ENCODE results near the gene CTBP2. TPM values are rescaled to one million over a fixed set of nuclear protein-coding genes. Genes with fewer than 3 reads are reported as not detected.
"Not testable (repeated sequence)": the region's sequence is repeated elsewhere in the genome, so short reads cannot be mapped to it uniquely, and the experiment has no call there.

CTBP2 gene
- total RNA-seq, 1 donor from 2014 or later, result 55.2 TPM

GRCh38 chr10:125151553-125152449 lies 8.6 kb downstream of the CTBP2 start:
- Mint-ChIP-seq H3K4me1 (peaks cover 79% of the 10 kb centered on the region), H3K36me3 (peaks cover 22% of the 10 kb centered on the region), H3K9me3 (no peaks in the 10 kb centered on the region), H3K4me3 (peak overlapping the region; percentile 30), H3K27ac (no peak overlapping the region), H3K27me3 (ENCODE audit: insufficient read depth, low read depth) (peaks cover 4% of the 10 kb centered on the region)
- Histone ChIP-seq H3K9ac (no peak overlapping the region), H3K79me2 (ENCODE audit: low read depth) (peaks cover 100% of the 10 kb centered on the region), H2AFZ (replicated peaks) (no peak overlapping the region), H4K20me1 (ENCODE audit: low read depth) (peaks cover 100% of the 10 kb centered on the region), H3K4me3 (peak overlapping the region; percentile 42), H3F3A (ENCODE audit: low read depth) (peaks cover 48% of the 10 kb centered on the region), H3K36me3 (no peaks in the 10 kb centered on the region), H3K27me3 (no peaks in the 10 kb centered on the region), H3K9me3 (ENCODE audit: low read depth) (no peaks in the 10 kb centered on the region), H3K4me2 (peak overlapping the region; percentile 78), H3K27ac (no peak overlapping the region), H3K4me1 (peaks cover 70% of the 10 kb centered on the region)
- no peak for TF ChIP-seq EZH2 (IDR thresholded peaks at IDR 0.05)
- no peak for TF ChIP-seq EZH2phosphoT487 (IDR thresholded peaks at IDR 0.05)
- TF ChIP-seq, protein P1, sequence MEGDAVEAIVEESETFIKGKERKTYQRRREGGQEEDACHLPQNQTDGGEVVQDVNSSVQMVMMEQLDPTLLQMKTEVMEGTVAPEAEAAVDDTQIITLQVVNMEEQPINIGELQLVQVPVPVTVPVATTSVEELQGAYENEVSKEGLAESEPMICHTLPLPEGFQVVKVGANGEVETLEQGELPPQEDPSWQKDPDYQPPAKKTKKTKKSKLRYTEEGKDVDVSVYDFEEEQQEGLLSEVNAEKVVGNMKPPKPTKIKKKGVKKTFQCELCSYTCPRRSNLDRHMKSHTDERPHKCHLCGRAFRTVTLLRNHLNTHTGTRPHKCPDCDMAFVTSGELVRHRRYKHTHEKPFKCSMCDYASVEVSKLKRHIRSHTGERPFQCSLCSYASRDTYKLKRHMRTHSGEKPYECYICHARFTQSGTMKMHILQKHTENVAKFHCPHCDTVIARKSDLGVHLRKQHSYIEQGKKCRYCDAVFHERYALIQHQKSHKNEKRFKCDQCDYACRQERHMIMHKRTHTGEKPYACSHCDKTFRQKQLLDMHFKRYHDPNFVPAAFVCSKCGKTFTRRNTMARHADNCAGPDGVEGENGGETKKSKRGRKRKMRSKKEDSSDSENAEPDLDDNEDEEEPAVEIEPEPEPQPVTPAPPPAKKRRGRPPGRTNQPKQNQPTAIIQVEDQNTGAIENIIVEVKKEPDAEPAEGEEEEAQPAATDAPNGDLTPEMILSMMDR (IDR thresholded peaks at IDR 0.05), result no peak
- DNase-seq (ENCODE audit: low spot score), result peak; percentile 44

DNA sequence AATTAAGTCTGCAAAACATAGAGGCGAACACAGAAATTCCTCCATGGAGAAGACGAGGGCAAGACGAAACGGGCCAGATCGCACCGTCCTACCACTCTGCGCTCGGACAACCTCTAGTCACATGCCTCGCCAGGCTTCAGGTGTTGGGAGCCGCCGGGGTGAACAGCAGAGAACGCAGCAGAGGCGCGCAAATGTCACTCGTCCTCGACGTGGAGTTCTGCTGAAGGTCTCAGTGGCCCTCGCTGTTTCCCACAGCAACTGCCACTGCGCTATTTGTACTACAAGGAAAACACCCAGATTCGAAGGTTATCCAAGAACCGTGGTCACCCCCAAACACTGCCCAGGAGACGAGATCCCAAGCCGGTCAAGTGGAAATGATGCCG lies 9.2 kb downstream of the CTBP2 start:
- no peaks in the 10 kb centered on the region for H3K27me3 ChIP-seq
- H3K36me3 ChIP-seq, result no peaks in the 10 kb centered on the region
- H3K4me2 ChIP-seq, result no peak overlapping the region
- H3K27ac Mint-ChIP-seq, result no peak overlapping the region
- H3K79me2 ChIP-seq (ENCODE audit: low read depth), result peaks cover 100% of the 10 kb centered on the region
- no peaks in the 10 kb centered on the region for H3K9me3 Mint-ChIP-seq
- no peaks in the 10 kb centered on the region for H3K9me3 ChIP-seq (ENCODE audit: low read depth)
- DNase-seq (ENCODE audit: low spot score), result no peak
- no peak overlapping the region for H3K9ac ChIP-seq
- H3K27ac ChIP-seq, result no peak overlapping the region
- peaks cover 75% of the 10 kb centered on the region for H3K4me1 Mint-ChIP-seq
- peaks cover 4% of the 10 kb centered on the region for H3K27me3 Mint-ChIP-seq (ENCODE audit: insufficient read depth, low read depth)
- peaks cover 25% of the 10 kb centered on the region for H3K36me3 Mint-ChIP-seq
- no peak overlapping the region for H2AFZ ChIP-seq (replicated peaks)
- no peak overlapping the region for H3K4me3 ChIP-seq
- peaks cover 42% of the 10 kb centered on the region for H3F3A ChIP-seq (ENCODE audit: low read depth)
- H3K4me3 Mint-ChIP-seq, result peak overlapping the region; percentile 30
- peaks cover 64% of the 10 kb centered on the region for H3K4me1 ChIP-seq
- H4K20me1 ChIP-seq (ENCODE audit: low read depth), result peaks cover 100% of the 10 kb centered on the region
- TF ChIP-seq EZH2phosphoT487 (IDR thresholded peaks at IDR 0.05) (no peak), EZH2 (IDR thresholded peaks at IDR 0.05) (no peak)
- TF ChIP-seq, protein P1 (IDR thresholded peaks at IDR 0.05), result no peak

- not testable (repeated sequence) for H3K27ac Mint-ChIP-seq; H3K9ac ChIP-seq; H3K27ac ChIP-seq; H3K4me3 ChIP-seq; H3K27me3 Mint-ChIP-seq (ENCODE audit: insufficient read depth, low read depth); H3K9me3 Mint-ChIP-seq; H3K27me3 ChIP-seq; DNase-seq (ENCODE audit: low spot score); H3K9me3 ChIP-seq (ENCODE audit: low read depth); H3K4me3 Mint-ChIP-seq; H3K36me3 ChIP-seq; H3K4me2 ChIP-seq; H2AFZ ChIP-seq (replicated peaks)
- Mint-ChIP-seq H3K36me3 (peaks cover 25% of the 10 kb centered on the region), H3K4me1 (peaks cover 72% of the 10 kb centered on the region)
- Histone ChIP-seq H3F3A (ENCODE audit: low read depth) (peaks cover 36% of the 10 kb centered on the region), H3K4me1 (peaks cover 57% of the 10 kb centered on the region), H3K79me2 (ENCODE audit: low read depth) (peaks cover 100% of the 10 kb centered on the region), H4K20me1 (ENCODE audit: low read depth) (peaks cover 100% of the 10 kb centered on the region)
Measured at GRCh38 chr10:125150376-125151083, 9.8 kb downstream of the CTBP2 start.

Data from neural progenitor cell (in vitro differentiated cells).